Adrenal gland (tissue), 12 donors: ENCODE measurements around the gene MAST4. TPM values are rescaled to one million over a fixed set of nuclear protein-coding genes. Genes with fewer than 3 reads are reported as not detected.

Experiments
- DNase-seq, 7 donors: peaks; one replicate each; pipeline ENCODE4 v3.0.0-alpha.2; 2019 to 2020
- H3K27ac ChIP-seq, 5 donors: fragments of 200-600 bp; sonication (generic) in 4 of 5; 1 replicate in 3 of 5; 2 replicates in 2 of 5; pipeline versions ENCODE4 v1.5.1 to v1.8.0; 2016 to 2020; ENCODE audit warnings: mild to moderate bottlenecking in 1 of 5
- H3K27me3 ChIP-seq: fragments of 200-600 bp; 2 replicates; pipeline ENCODE4 v1.8.0; 2021
- H3K36me3 ChIP-seq, 2 donors: fragments of 200-600 bp; replicated peaks in 1 of 2; 1 replicate in 1 of 2; 2 replicates in 1 of 2; pipeline versions ENCODE4 v1.5.1 to v1.8.0; 2018 to 2022
- H3K4me1 ChIP-seq, 2 donors: fragments of 200-600 bp; replicated peaks in 1 of 2; 1 replicate in 1 of 2; 2 replicates in 1 of 2; pipeline versions ENCODE4 v1.5.1 to v1.8.0; 2018 to 2021
- H3K4me3 ChIP-seq, 4 donors: fragments of 200-600 bp; sonication (generic) in 3 of 4; one replicate each; pipeline ENCODE4 v1.5.1; 2016 to 2018
- H3K9me3 ChIP-seq, 3 donors: fragments of 200-600 bp; sonication (generic) in 1 of 3; replicated peaks in 1 of 3; 1 replicate in 2 of 3; 2 replicates in 1 of 3; pipeline versions ENCODE4 v1.5.1 to v1.8.0; 2016 to 2021
- CTCF ChIP-seq, 6 experiments: fragments of 450-650 bp in 4 of 6; fragments of 200-600 bp in 2 of 6; sonication (generic) in 1 of 6; IDR thresholded peaks; 1 replicate in 5 of 6; 2 replicates in 1 of 6; pipeline versions ENCODE4 v1.5.1 to v1.8.0; 2016 to 2021; ENCODE audit warnings: antibody characterized with exemption in 6 of 6, mild to moderate bottlenecking in 2 of 6, moderate library complexity in 1 of 6
- POLR2A ChIP-seq, 2 donors: fragments of 450-650 bp; IDR thresholded peaks; one replicate each; pipeline ENCODE4 v1.6.1; 2017; ENCODE audit warnings: antibody characterized with exemption in 2 of 2, mild to moderate bottlenecking in 2 of 2, moderate library complexity in 1 of 2
- WGBS, 4 donors: extraction: QIAGEN DNeasy Blood & Tissue Kit in 2 of 4; methylation state at CpG; one replicate each; pipeline versions ENCODE4 v1.1.5 to v1.1.7; 2013 to 2017; 5-methylcytosine and 5-hydroxymethylcytosine counted together
- intact Hi-C, 2 donors: fragments of 100-400 bp; cut with DNase I; formaldehyde crosslinking; loops; one replicate each; pipeline versions ENCODE4 v1.14.1 to v1.15.0; 2022 to 2023
- polyA plus RNA-seq, 3 donors: library from polyadenylated mRNA; stranded (reverse); fragments of 200-250 nt in 2 of 3; fragments of 350-450 nt in 1 of 3; fragmentation: Illumina TruSeq in 1 of 3; extraction: RNeasy Lipid Tissue Mini Kit (QIAGEN cat#74804) in 1 of 3; gene quantifications; one replicate each; pipeline ENCODE4 v1.2.3, GENCODE V29; 2013 to 2014
- total RNA-seq, 9 donors: library from RNA; depleted of rRNA in 4 of 9; stranded (reverse); fragments of >200 nt in 4 of 9; fragments of 120-200 nt in 1 of 9; fragmentation: NEBNext Ultra II Directional in 1 of 9; extraction: Animal tissue kit (Norgen Biotek cat#: 25700) in 1 of 9; gene quantifications; one replicate each; pipeline versions ENCODE4 v1.1.0 to v1.2.4, GENCODE V29; 2013 to 2023
- donor health status: healthy with polysubstance abuse.
- donor health status: Bipolar disorder and iron deficiency.
- donor health status: DM: yes; HTN: yes; CAD: no.
- donor health status: DM: no; HTN: no; CAD: no.
- donor health status: DM: no; HTN: no; CAD: no.
- donor health status: DM: yes; HTN: yes; CAD: no.

Gene MAST4
- total and polyA plus RNA-seq, 12 donors = 12.3 to 95.0 (median 42.8) TPM

- no peak overlapping the region for H3K4me3 ChIP-seq
- H3K27ac ChIP-seq = peak overlapping the region in 1 of 5 donors; percentile 4
- H3K27me3 ChIP-seq = no peaks in the 10 kb centered on the region
- H3K36me3 ChIP-seq = no peaks in the 10 kb centered on the region
- H3K4me1 ChIP-seq = peaks cover 11 to 31% of the 10 kb centered on the region in 2 donors
- TF ChIP-seq CTCF (IDR thresholded peaks at IDR 0.05) = no peak
- TF ChIP-seq POLR2A (IDR thresholded peaks at IDR 0.05) = no peak
- intact Hi-C loops = no loop called here
- DNase-seq = no peak
- 60 to 65% (median 62%) methylated on average over 2 of the region's 2 CpGs for WGBS, 4 donors
- H3K9me3 ChIP-seq = no peaks in the 10 kb centered on the region
Measured at GRCh38 chr5:67092535-67092934, 496.3 kb downstream of the MAST4 start.

GRCh38 chr5:67093279-67093678 is 497.1 kb downstream of the MAST4 start:
- 73 to 84% (median 77%) methylated on average over 1 of the region's 1 CpG for WGBS, 4 donors
- no peak for TF ChIP-seq POLR2A (IDR thresholded peaks at IDR 0.05)
- TF ChIP-seq CTCF (IDR thresholded peaks at IDR 0.05) = no peak

GRCh38 chr5:67094476-67095300 is 498.5 kb downstream of the MAST4 start:
- Histone ChIP-seq H3K36me3 (no peaks in the 10 kb centered on the region), H3K27ac (peak overlapping the region in 3 of 5 donors; percentile 15 to 47 (median 44)), H3K27me3 (no peaks in the 10 kb centered on the region), H3K4me1 (peaks cover 11 to 31% of the 10 kb centered on the region in 2 donors), H3K4me3 (no peak overlapping the region), H3K9me3 (no peaks in the 10 kb centered on the region)
- DNase-seq = no peak
- no peak for TF ChIP-seq POLR2A (IDR thresholded peaks at IDR 0.05)
- TF ChIP-seq CTCF (IDR thresholded peaks at IDR 0.05) = no peak
- WGBS, 4 donors = 76 to 84% (median 79%) methylated on average over 4 of the region's 4 CpGs
- intact Hi-C loops = no loop called here

More at GRCh38 chr5:67093279-67093678, 497.1 kb downstream of the MAST4 start:
- Histone ChIP-seq H3K27me3 (no peaks in the 10 kb centered on the region), H3K4me1 (peaks cover 11 to 31% of the 10 kb centered on the region in 2 donors), H3K36me3 (no peaks in the 10 kb centered on the region), H3K9me3 (no peaks in the 10 kb centered on the region), H3K4me3 (no peak overlapping the region), H3K27ac (no peak overlapping the region)
- intact Hi-C loops = no loop called here
- no peak for DNase-seq

GRCh38 chr5:67095346-67096171 is 499.4 kb downstream of the MAST4 start:
- Histone ChIP-seq H3K9me3 (no peaks in the 10 kb centered on the region), H3K36me3 (no peaks in the 10 kb centered on the region), H3K4me1 (peaks cover 11 to 31% of the 10 kb centered on the region in 2 donors), H3K27me3 (no peaks in the 10 kb centered on the region), H3K27ac (peak overlapping the region in 4 of 5 donors; percentile 9 to 47 (median 30)), H3K4me3 (peak overlapping the region in 1 of 4 donors; percentile 7)
- intact Hi-C loops = no loop called here
- DNase-seq = peak; percentile 34 to 86 (median 64)
- WGBS, 4 donors = 28 to 37% (median 31%) methylated on average over 8 of the region's 8 CpGs
- no peak for TF ChIP-seq POLR2A (IDR thresholded peaks at IDR 0.05)
- no peak for TF ChIP-seq CTCF (IDR thresholded peaks at IDR 0.05)
